NCI-H510A (cell line): ENCODE measurements around the gene ZDHHC14.
"Not testable (repeated sequence)": the region's sequence is repeated elsewhere in the genome, so short reads cannot be mapped to it uniquely, and the experiment has no call there.

ENCODE experiments used
- DNase-seq: peaks from one replicate; lab custom pipeline; 2025; lab: John Stamatoyannopoulos, UW

Gene ZDHHC14

GRCh38 chr6:157574851-157575424, 193.9 kb downstream of the ZDHHC14 start:
- DNase-seq, result no peak

GRCh38 chr6:157575436-157576145, 194.6 kb downstream of the ZDHHC14 start:
- no peak for DNase-seq

DNA sequence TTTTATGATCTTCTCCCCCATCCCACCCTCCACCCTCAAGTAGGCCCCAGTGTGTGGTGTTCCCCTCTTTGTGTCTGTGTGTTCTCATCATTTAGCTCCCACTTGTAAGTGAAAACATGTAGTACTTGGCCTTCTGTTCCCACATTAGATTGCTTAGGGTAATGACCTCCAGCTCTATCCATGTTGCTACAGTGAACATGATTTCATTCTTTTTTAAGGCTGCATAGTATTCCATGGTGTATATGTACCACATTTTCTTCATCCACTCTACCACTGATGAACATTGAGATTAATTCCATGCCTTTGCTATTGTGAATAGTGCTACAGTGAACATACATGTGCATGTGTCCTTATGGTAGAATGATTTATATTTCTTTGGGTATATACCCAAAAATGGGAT, 196.0 kb downstream of the ZDHHC14 start:
- DNase-seq, result not testable (repeated sequence)

DNA sequence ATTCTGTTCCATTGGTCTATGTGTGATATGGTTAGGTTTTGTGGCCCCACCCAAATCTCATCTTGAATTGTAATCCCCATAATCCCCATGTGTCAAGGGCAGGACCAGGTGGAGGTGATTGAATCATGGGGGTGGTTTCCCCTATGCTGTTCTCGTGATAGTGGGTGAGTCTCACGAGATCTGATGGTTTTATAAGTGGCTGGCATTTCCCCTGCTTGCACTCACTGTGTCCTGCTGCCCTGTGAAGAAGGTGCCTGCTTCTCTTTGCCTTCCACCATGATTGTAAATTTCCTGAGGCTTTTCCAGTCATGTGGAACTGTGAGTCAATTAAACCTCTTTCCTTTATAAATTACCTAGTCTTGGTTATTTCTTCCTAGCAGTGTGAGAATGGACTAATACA, 197.5 kb downstream of the ZDHHC14 start:
- DNase-seq, result not testable (repeated sequence)

GRCh38 chr6:157579467-157580031, 198.6 kb downstream of the ZDHHC14 start:
- no peak for DNase-seq

DNA sequence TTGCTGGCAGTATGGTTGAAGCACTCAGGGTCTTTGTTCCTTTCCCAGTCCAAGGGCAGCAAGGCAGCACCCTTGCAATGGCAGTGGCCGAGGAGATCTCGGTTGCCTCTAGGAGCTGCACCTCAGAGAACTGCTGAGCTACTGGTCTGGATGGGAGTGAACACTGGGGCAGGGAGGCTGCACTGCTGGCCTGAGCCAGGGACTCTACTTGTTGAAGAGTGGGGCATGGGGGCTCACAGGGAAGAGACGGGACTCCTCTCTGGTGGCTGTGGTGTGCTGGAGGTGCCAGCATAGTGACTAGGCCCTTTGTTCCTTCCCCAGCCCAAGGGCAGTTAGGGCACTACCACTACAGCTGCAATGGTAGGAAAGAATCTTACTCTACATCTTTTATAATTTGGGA, 203.0 kb downstream of the ZDHHC14 start:
- no peak for DNase-seq

DNA sequence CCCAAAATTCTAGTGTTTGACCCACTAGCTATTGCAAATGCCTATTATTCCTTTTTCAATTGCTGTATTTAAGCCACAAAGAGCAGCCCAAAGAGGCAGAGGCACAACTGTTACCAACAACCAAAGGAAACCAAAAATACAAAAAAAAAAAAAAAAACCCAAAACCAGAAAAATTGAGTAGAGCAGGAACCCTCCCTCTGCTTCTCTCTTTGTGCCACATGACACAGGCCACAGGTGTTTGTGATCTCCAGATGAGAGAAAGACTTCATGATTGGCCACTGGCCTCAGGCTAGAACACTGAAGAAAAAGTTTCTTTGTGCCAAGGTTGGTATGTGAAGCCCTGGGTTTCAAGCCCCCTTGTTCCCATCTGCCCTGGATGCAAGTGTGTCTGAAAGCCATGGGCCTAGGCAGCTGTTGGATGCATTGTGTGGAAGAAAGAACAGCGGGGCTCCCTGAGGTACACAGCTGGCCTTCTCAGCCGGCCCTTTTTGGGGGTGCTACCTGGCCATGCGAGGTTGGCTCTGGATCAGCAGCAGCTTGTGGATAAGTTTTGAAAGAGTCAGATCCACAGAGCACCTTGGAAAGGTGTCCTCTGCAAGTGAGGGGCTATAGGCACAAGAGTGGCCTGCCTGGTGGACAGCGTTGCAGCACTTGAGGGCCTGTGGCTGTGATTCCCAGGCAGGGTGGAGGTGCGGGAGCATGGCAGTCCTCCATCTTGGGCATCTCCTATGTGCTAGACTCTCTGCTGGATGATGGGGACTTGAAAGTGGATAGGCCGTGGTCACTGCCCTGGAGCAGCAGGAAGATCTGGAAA, 204.5 kb downstream of the ZDHHC14 start:
- DNase-seq, result no peak

- no peak for DNase-seq
Observed at GRCh38 chr6:157586088-157586414, 205.1 kb downstream of the ZDHHC14 start.

GRCh38 chr6:157586476-157587126, 205.6 kb downstream of the ZDHHC14 start:
- DNase-seq, result no peak

- no peak for DNase-seq
Observed at GRCh38 chr6:157587127-157587926, 206.3 kb downstream of the ZDHHC14 start.

GRCh38 chr6:157590654-157591053, 209.7 kb downstream of the ZDHHC14 start:
- DNase-seq, result not testable (repeated sequence)

DNA sequence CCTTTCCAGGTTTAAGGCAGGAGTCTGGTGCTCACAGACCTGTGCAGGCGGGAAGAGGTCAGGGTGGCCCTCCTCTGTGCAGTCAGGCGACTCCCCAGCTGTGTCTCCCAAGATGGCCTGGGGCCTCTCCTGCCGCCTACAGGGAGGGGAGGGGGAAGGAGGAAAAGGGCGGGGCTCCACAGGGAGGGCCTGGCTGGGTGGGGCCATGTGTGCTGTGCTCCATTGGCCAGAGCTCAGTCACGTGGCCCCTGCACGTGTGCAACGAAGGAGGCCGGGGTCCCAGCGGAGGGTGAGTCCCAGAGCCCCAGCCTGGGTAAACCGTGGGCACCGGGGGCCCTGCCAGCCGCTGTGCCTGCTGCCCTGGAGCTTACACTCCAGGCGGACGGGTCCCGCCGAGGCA, 211.6 kb downstream of the ZDHHC14 start:
- no peak for DNase-seq

- no peak for DNase-seq
Observed at GRCh38 chr6:157592980-157593379, 212.0 kb downstream of the ZDHHC14 start.

DNA sequence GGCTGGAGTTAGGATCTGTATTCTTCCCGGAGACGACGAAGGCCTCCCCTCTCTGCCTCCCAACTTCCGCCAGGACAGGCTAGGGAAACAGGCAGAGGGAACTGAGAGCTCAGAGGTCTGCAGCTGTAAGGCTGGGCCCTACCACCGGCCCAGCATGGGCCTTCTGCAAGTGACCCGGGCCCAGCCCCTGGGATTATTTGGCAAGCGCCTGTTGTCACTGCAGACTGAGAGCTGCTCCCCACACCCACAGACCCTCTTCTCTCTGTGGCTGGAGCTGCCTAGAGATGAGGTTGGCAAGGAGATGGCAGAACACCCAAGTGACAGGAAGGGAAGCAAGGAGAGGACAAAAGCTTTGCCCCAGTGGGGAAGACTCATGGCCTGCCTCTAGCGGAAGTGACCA, 212.6 kb downstream of the ZDHHC14 start:
- DNase-seq, result no peak

- DNase-seq, result no peak
Observed at GRCh38 chr6:157594292-157594691, 213.3 kb downstream of the ZDHHC14 start.

DNA sequence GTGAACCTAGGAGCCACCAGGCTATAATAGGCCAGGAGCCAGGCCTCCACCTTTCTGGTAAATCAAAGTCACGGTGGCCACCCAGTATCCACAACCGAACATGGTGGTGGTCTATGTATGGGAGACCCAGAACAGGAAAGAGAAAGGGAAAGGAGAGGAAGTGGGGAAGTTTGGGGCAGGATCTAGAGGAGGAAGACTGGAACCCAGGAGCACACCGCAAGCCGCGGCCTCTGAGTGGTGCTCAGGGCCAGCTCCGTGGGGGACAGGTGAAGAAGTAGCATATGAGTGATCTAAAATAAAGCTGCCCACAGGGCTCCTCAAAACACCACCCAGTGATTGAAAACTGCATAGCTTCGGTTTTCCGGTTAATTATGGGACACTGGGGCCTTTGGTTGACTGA, 214.8 kb downstream of the ZDHHC14 start:
- DNase-seq, result no peak

DNA sequence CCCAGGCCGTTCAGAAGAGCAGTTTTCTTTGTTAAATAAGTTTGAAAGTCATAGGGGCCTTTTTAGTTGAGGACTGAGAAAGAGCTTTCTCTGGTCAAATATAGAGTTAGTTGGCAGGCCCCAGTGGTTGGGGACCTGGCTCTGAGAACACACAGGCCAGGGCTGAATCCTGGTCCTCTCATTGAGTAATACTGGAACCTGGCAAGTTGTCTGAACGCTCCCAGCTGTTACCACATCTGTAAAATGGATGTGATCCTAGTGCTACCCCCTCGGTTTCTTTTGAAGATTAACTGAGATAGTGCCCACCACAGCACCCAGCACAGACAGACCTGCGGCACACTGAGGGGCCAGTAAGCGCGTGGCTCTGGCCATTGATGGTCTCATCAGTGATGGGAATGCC, 215.5 kb downstream of the ZDHHC14 start:
- no peak for DNase-seq

DNA sequence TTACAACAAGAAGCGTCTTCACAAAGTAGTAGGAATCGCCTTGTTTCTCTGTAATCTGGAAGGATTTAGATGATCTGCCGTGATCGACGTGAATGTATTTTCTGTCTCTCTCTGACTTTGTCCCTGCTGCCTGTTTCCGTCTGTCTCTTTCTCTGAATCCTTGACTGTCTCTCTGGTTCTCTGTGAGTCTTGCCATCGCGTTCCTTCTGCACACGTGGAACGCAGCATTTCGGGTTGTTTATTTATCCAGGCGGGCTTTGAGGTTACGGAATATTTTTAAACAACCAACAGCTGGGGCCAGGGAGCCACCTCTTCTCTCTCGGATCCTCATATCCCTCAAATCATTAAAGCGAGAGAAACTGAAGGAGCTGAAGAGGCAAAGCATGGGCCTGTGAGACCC, 215.9 kb downstream of the ZDHHC14 start:
- DNase-seq, result no peak

DNA sequence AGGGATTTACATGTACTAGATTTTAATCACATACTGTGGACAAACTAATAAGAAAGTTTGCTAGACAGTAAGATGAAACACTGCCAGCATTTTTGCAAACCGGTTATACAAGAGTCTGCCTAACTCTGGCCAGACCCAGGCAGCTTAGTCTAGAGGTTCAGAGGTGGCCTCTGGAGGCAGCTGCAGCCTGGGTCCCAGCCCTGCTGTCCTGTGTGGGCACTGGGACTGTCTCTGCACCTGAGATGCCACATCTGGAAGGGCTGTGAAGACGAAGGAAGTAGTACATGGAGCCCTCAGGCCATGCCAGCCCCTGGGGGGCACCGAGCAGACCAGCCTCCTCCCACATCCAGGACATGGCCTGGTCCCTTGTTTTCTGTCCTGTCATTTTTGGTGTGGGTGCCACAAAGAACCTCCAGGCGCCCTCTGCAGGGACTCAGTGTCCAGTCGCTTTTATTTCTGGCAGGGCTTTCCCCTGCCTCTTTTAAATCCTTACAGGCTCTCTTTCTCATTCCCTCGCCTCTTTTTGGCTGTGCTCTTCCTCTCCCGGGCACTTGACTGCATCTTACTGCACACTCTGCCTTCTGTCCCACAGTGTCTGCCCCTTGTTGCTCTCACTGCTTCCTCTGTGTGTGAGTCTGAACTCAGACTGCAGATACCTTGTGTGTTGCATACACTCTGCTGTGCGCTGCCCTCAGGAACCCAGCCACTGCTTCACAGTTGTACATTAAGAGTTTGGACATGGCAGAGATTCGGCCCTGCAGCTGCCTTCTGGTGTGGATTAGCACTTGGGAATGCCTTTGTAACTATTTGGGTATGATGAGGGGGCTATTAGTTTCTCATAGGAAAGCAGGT, 216.7 kb downstream of the ZDHHC14 start:
- DNase-seq, result no peak

GRCh38 chr6:157599191-157599590, 218.2 kb downstream of the ZDHHC14 start:
- DNase-seq, result no peak

- no peak for DNase-seq
Observed at GRCh38 chr6:157600807-157601206, 219.8 kb downstream of the ZDHHC14 start.
